ENCODE data around the gene WDR45.

The WDR45 gene

DNA sequence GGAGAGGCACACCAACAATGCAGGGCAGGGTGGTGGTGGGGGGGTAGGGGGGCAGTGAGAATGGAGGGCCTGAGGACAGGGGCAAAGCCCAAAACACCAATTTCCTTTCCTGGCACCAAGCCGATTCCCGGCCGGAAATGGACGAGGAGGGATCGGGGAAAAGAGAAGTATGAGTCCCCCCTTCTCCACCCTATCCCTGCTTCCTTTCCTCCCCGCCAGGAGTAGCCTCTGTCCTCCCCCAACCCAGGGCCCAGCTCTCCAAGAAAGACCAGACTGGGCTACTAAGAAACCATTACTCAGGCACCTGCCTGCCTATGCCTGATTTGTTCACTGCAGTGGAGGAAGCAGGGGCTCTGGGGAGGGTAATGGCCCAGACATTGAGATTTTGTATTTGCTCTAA, 20.5 kb downstream of the WDR45 start:
- Histone ChIP-seq H3K9me3 (ENCODE audit: control insufficient read depth, insufficient read depth, low read depth, low read length) (no peaks in the 10 kb centered on the region), H3K4me3 (ENCODE audit: low read depth, low read length) (peak overlapping the region; percentile 32), H3K4me1 (ENCODE audit: control insufficient read depth, insufficient read depth, low read length) (no peaks in the 10 kb centered on the region), H3K36me3 (ENCODE audit: control insufficient read depth in 2 of 2, insufficient read depth in 1 of 2, low read length in 2 of 2) (peaks cover 0 to 22% of the 10 kb centered on the region in 2 experiments; a peak in 1 of 3 replicates), H3K27ac (ENCODE audit: extremely low read depth, low read depth, low read length) (no peak overlapping the region)
- CTCF ChIA-PET, result interaction anchor here (0.5 kb wide), 1 partner anchor 21 kb away, joined by 3 read pairs; no protein-coding TSS in a partner anchor
- POLR2A ChIA-PET, result no interaction called here
- no peak for TF ChIP-seq ZNF549 (tag by site-specific recombination; IDR thresholded peaks at IDR 0.05)
- TF ChIP-seq ZNF571 (tag by site-specific recombination; IDR thresholded peaks at IDR 0.05), result no peak
- TF ChIP-seq ZNF558 (tag by site-specific recombination; IDR thresholded peaks at IDR 0.05), result no peak
- TF ChIP-seq ZNF23 (tag by site-specific recombination; IDR thresholded peaks at IDR 0.05; ENCODE audit: borderline replicate concordance), result no peak
- no peak for TF ChIP-seq ZBTB20 (tag by site-specific recombination; IDR thresholded peaks at IDR 0.05)
- TF ChIP-seq ZNF155 (tag by site-specific recombination; IDR thresholded peaks at IDR 0.05), result no peak
- TF ChIP-seq REPIN1 (tag by site-specific recombination; IDR thresholded peaks at IDR 0.05; ENCODE audit: low read depth), result no peak
- no peak for TF ChIP-seq KLF7 (tag by site-specific recombination; IDR thresholded peaks at IDR 0.05; ENCODE audit: borderline replicate concordance)
- TF ChIP-seq ZIC2 (tag by site-specific recombination; IDR thresholded peaks at IDR 0.05), result no peak
- no peak for TF ChIP-seq ZNF626 (tag by site-specific recombination; IDR thresholded peaks at IDR 0.05)
- no peak for TF ChIP-seq HOXC10 (CRISPR knock-in tag; IDR thresholded peaks at IDR 0.05)
- no peak for TF ChIP-seq MYNN (tag by site-specific recombination; IDR thresholded peaks at IDR 0.05; ENCODE audit: borderline replicate concordance)
- no peak for TF ChIP-seq ZNF776 (tag by site-specific recombination; IDR thresholded peaks at IDR 0.05; ENCODE audit: borderline replicate concordance)
- no peak for TF ChIP-seq ZNF214 (tag by site-specific recombination; IDR thresholded peaks at IDR 0.05; ENCODE audit: borderline replicate concordance)
- TF ChIP-seq, protein P1, sequence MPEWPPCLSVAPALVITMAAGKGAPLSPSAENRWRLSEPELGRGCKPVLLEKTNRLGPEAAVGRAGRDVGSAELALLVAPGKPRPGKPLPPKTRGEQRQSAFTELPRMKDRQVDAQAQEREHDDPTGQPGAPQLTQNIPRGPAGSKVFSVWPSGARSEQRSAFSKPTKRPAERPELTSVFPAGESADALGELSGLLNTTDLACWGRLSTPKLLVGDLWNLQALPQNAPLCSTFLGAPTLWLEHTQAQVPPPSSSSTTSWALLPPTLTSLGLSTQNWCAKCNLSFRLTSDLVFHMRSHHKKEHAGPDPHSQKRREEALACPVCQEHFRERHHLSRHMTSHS (tag by site-specific recombination; IDR thresholded peaks at IDR 0.05), result no peak
- no peak for TF ChIP-seq ZNF174 (tag by site-specific recombination; IDR thresholded peaks at IDR 0.05)
- TF ChIP-seq, protein P2, sequence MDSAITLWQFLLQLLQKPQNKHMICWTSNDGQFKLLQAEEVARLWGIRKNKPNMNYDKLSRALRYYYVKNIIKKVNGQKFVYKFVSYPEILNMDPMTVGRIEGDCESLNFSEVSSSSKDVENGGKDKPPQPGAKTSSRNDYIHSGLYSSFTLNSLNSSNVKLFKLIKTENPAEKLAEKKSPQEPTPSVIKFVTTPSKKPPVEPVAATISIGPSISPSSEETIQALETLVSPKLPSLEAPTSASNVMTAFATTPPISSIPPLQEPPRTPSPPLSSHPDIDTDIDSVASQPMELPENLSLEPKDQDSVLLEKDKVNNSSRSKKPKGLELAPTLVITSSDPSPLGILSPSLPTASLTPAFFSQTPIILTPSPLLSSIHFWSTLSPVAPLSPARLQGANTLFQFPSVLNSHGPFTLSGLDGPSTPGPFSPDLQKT (IDR thresholded peaks at IDR 0.05; ENCODE audit: borderline replicate concordance, low read depth, low read length), result no peak

DNA sequence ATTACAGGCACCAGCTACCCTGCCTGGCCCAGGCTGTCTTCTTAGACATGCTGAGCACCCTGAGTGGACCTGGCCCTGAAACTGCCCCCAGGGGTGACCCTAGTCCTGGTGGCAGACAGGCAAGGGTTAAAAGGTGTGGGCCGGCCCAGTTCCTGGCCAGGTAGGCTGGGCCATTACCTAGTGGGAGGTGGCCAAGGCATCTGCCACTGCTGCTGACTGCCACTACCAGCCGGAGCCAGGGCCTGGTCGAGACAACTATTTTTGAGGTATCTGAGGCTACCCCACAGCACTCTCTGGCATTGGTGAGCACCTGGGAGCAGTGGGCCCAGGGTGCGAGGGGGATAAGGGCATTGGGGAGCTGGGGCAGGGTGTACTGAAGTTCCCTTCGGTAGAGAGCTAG, 20.9 kb downstream of the WDR45 start, which contains the start of gene CCDC120:
Gene CCDC120, plus strand, starts transcription at position 206 of the 400 bp plus-strand sequence. CDS start 3,043 bp downstream, outside the sequence.
- H3K9me3 ChIP-seq (ENCODE audit: control insufficient read depth, insufficient read depth, low read depth, low read length), result no peaks in the 10 kb centered on the region
- ChIA-PET POLR2A (no interaction called here), CTCF (interaction anchor here (0.5 kb wide), 1 partner anchor 22 kb away, joined by 3 read pairs; no protein-coding TSS in a partner anchor)
- no peaks in the 10 kb centered on the region for H3K4me1 ChIP-seq (ENCODE audit: control insufficient read depth, insufficient read depth, low read length)
- H3K27ac ChIP-seq (ENCODE audit: extremely low read depth, low read depth, low read length), result no peak within 1 kb of the TSS
- peaks cover 0 to 18% of the 10 kb centered on the region in 2 experiments; a peak in 1 of 3 replicates for H3K36me3 ChIP-seq (ENCODE audit: control insufficient read depth in 2 of 2, insufficient read depth in 1 of 2, low read length in 2 of 2)
- TF ChIP-seq ZNF48 (tag by site-specific recombination; IDR thresholded peaks at IDR 0.05), result no peak
- TF ChIP-seq, protein P3, sequence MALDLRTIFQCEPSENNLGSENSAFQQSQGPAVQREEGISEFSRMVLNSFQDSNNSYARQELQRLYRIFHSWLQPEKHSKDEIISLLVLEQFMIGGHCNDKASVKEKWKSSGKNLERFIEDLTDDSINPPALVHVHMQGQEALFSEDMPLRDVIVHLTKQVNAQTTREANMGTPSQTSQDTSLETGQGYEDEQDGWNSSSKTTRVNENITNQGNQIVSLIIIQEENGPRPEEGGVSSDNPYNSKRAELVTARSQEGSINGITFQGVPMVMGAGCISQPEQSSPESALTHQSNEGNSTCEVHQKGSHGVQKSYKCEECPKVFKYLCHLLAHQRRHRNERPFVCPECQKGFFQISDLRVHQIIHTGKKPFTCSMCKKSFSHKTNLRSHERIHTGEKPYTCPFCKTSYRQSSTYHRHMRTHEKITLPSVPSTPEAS (tag by site-specific recombination; IDR thresholded peaks at IDR 0.05), result no peak
- TF ChIP-seq, protein P4, sequence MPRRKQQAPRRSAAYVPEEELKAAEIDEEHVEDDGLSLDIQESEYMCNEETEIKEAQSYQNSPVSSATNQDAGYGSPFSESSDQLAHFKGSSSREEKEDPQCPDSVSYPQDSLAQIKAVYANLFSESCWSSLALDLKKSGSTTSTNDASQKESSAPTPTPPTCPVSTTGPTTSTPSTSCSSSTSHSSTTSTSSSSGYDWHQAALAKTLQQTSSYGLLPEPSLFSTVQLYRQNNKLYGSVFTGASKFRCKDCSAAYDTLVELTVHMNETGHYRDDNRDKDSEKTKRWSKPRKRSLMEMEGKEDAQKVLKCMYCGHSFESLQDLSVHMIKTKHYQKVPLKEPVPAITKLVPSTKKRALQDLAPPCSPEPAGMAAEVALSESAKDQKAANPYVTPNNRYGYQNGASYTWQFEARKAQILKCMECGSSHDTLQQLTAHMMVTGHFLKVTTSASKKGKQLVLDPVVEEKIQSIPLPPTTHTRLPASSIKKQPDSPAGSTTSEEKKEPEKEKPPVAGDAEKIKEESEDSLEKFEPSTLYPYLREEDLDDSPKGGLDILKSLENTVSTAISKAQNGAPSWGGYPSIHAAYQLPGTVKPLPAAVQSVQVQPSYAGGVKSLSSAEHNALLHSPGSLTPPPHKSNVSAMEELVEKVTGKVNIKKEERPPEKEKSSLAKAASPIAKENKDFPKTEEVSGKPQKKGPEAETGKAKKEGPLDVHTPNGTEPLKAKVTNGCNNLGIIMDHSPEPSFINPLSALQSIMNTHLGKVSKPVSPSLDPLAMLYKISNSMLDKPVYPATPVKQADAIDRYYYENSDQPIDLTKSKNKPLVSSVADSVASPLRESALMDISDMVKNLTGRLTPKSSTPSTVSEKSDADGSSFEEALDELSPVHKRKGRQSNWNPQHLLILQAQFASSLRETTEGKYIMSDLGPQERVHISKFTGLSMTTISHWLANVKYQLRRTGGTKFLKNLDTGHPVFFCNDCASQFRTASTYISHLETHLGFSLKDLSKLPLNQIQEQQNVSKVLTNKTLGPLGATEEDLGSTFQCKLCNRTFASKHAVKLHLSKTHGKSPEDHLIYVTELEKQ (tag by site-specific recombination; IDR thresholded peaks at IDR 0.05; ENCODE audit: borderline replicate concordance), result no peak
- no peak for TF ChIP-seq ZNF23 (tag by site-specific recombination; IDR thresholded peaks at IDR 0.05; ENCODE audit: borderline replicate concordance)
- TF ChIP-seq SP3 (tag by site-specific recombination; IDR thresholded peaks at IDR 0.05), result 0 out of 2 replicates have a peak, but pooled peaks have one; percentile 27
- TF ChIP-seq ZBTB20 (tag by site-specific recombination; IDR thresholded peaks at IDR 0.05), result no peak
- H3K4me3 ChIP-seq (ENCODE audit: low read depth, low read length), result peak within 1 kb of the TSS; percentile 32

All from HEK293 (cell line).